ENCODE data around the gene UPB1.
"Not testable (repeated sequence)": the region's sequence is repeated elsewhere in the genome, so short reads cannot be mapped to it uniquely, and the experiment has no call there.

UPB1 gene

GRCh38 chr22:24482575-24482974 is 12.6 kb upstream of the UPB1 start:
- DNase-seq (ENCODE audit: low read depth): peak; percentile 34

- no peak for DNase-seq (ENCODE audit: low read depth)
Observed at GRCh38 chr22:24482998-24483397, 12.1 kb upstream of the UPB1 start.

GRCh38 chr22:24483976-24484545 is 11.1 kb upstream of the UPB1 start:
- no peak for DNase-seq (ENCODE audit: low read depth)

- DNase-seq (ENCODE audit: low read depth): no peak
Observed at GRCh38 chr22:24485170-24485569, 10.0 kb upstream of the UPB1 start.

GRCh38 chr22:24485608-24486007 is 9.5 kb upstream of the UPB1 start:
- no peak for DNase-seq (ENCODE audit: low read depth)

- peak; percentile 61 for DNase-seq (ENCODE audit: low read depth)
Observed at GRCh38 chr22:24486501-24486921, 8.6 kb upstream of the UPB1 start.

- DNase-seq (ENCODE audit: low read depth): no peak
Observed at GRCh38 chr22:24489011-24489410, 6.1 kb upstream of the UPB1 start.

GRCh38 chr22:24489434-24489833 is 5.7 kb upstream of the UPB1 start:
- DNase-seq (ENCODE audit: low read depth): not testable (repeated sequence)

GRCh38 chr22:24492391-24492790 is 2.7 kb upstream of the UPB1 start:
- no peak for DNase-seq (ENCODE audit: low read depth)

GRCh38 chr22:24494167-24494527 is 985 bp upstream of the UPB1 start:
- DNase-seq (ENCODE audit: low read depth): no peak

- DNase-seq (ENCODE audit: low read depth): no peak
Observed at GRCh38 chr22:24495365-24495675, 188 bp downstream of the UPB1 start.

GRCh38 chr22:24496234-24496633 is 1.1 kb downstream of the UPB1 start:
- DNase-seq (ENCODE audit: low read depth): no peak

GRCh38 chr22:24496661-24497060 is 1.5 kb downstream of the UPB1 start:
- DNase-seq (ENCODE audit: low read depth): no peak

- DNase-seq (ENCODE audit: low read depth): no peak
Observed at GRCh38 chr22:24497841-24498258, 2.7 kb downstream of the UPB1 start.

GRCh38 chr22:24498824-24499223 is 3.7 kb downstream of the UPB1 start:
- DNase-seq (ENCODE audit: low read depth): no peak

- no peak for DNase-seq (ENCODE audit: low read depth)
Observed at GRCh38 chr22:24499706-24500276, 4.7 kb downstream of the UPB1 start.

GRCh38 chr22:24500277-24500820 is 5.2 kb downstream of the UPB1 start:
- no peak for DNase-seq (ENCODE audit: low read depth)

GRCh38 chr22:24501301-24502005 is 6.3 kb downstream of the UPB1 start:
- no peak for DNase-seq (ENCODE audit: low read depth)

- DNase-seq (ENCODE audit: low read depth): no peak
Observed at GRCh38 chr22:24502034-24502433, 6.9 kb downstream of the UPB1 start.

- DNase-seq (ENCODE audit: low read depth): no peak
Observed at GRCh38 chr22:24502541-24502940, 7.4 kb downstream of the UPB1 start.

GRCh38 chr22:24503137-24503842 is 8.2 kb downstream of the UPB1 start:
- no peak for DNase-seq (ENCODE audit: low read depth)

- DNase-seq (ENCODE audit: low read depth): no peak
Observed at GRCh38 chr22:24503843-24504338, 8.8 kb downstream of the UPB1 start.

GRCh38 chr22:24504540-24504939 is 9.4 kb downstream of the UPB1 start:
- no peak for DNase-seq (ENCODE audit: low read depth)

All from non-pigmented ciliary epithelial cell (primary cell).